Neutrophil (primary cell): Measurements from ENCODE around the gene NKX6-2.

ENCODE experiments used
- H3K27ac ChIP-seq: fragments of 200-600 bp; sonication (generic); 2 replicates; pipeline ENCODE4 v1.5.1; 2016; ENCODE audit warnings: mild to moderate bottlenecking, moderate library complexity
- H3K27me3 ChIP-seq: fragments of 200-600 bp; sonication (generic); 2 replicates; pipeline ENCODE4 v1.6.0; 2016; ENCODE audit warnings: mild to moderate bottlenecking
- H3K36me3 ChIP-seq: fragments of 200-600 bp; sonication (generic); 2 replicates; pipeline ENCODE4 v1.5.1; 2017
- H3K4me1 ChIP-seq, 2 experiments: fragments of 200-600 bp in 1 of 2; sonication (generic) in 1 of 2; 1 replicate in 1 of 2; 2 replicates in 1 of 2; pipeline versions ENCODE4 v1.5.1 to v1.6.1; 2013 to 2016; ENCODE audit warnings: low read depth in 1 of 2, low read length in 1 of 2, mild to moderate bottlenecking in 1 of 2, moderate library complexity in 1 of 2; ENCODE audit not compliant: control insufficient read depth in 1 of 2, insufficient read depth in 1 of 2
- H3K4me3 ChIP-seq, 2 experiments: fragments of 200-600 bp in 1 of 2; sonication (generic) in 1 of 2; 1 replicate in 1 of 2; 2 replicates in 1 of 2; pipeline ENCODE4 v1.5.1; 2013 to 2016; ENCODE audit warnings: low read depth in 1 of 2, low read length in 1 of 2, mild to moderate bottlenecking in 1 of 2, moderate library complexity in 1 of 2
- H3K9me3 ChIP-seq: fragments of 200-600 bp; sonication (generic); 2 replicates; pipeline ENCODE4 v1.5.1; 2016
- TF ChIP-seq, protein P1 (sequence below): fragments of 200-600 bp; sonication (generic); IDR thresholded peaks from 2 replicates; pipeline ENCODE4 v1.5.1; 2016; ENCODE audit warnings: antibody characterized with exemption

Gene NKX6-2

DNA sequence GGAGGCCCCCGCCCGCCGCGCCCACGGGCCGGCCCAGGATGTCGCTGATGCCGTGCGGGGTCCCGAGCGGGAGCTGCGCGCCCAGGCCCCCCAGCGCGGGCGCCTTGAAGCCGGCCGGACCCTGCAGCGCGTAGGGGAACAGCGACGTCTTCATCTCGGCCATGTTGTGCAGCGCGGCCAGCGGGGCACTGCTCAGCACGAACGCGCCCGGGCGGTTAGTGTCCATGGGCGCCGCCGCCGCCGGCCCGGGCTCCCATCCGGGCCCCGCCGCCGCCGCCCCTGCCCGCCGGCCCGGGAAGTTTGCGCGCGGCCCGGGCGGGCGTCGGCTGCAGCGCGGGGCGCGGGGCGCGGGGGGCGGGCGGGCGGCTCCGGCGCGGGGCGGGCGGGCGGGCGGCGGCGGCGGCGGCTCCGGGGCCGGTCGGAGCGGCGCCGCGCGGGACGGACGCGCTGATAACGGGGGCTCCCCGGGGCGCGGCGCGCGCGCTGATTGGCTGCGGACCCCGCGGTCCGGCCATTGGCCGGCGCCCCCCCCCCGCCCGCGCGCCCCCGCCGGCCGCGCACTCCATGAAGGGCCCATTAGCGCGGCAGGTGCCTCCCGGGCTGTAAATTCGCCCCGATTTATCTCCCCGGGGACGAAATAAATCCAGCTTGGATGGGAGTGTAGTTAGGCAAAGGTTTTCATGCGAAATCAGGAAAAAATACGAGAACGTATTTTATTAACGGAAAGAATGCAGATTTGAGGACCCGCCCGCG, at the start of gene NKX6-2:
NKX6-2 (minus strand) TSS at position 425 of the 753 bp plus-strand sequence; CDS start at position 226, 199 bp downstream.
- H3K9me3 ChIP-seq = no peaks in the 10 kb centered on the region
- peaks cover 27% of the 10 kb centered on the region for H3K36me3 ChIP-seq
- peaks cover 90% of the 10 kb centered on the region for H3K27me3 ChIP-seq
- TF ChIP-seq, protein P1, sequence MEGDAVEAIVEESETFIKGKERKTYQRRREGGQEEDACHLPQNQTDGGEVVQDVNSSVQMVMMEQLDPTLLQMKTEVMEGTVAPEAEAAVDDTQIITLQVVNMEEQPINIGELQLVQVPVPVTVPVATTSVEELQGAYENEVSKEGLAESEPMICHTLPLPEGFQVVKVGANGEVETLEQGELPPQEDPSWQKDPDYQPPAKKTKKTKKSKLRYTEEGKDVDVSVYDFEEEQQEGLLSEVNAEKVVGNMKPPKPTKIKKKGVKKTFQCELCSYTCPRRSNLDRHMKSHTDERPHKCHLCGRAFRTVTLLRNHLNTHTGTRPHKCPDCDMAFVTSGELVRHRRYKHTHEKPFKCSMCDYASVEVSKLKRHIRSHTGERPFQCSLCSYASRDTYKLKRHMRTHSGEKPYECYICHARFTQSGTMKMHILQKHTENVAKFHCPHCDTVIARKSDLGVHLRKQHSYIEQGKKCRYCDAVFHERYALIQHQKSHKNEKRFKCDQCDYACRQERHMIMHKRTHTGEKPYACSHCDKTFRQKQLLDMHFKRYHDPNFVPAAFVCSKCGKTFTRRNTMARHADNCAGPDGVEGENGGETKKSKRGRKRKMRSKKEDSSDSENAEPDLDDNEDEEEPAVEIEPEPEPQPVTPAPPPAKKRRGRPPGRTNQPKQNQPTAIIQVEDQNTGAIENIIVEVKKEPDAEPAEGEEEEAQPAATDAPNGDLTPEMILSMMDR = no peak
- H3K4me3 ChIP-seq = no peak within 1 kb of the TSS
- H3K27ac ChIP-seq = no peak within 1 kb of the TSS
- peaks cover 0 to 20% of the 10 kb centered on the region in 2 experiments for H3K4me1 ChIP-seq

DNA sequence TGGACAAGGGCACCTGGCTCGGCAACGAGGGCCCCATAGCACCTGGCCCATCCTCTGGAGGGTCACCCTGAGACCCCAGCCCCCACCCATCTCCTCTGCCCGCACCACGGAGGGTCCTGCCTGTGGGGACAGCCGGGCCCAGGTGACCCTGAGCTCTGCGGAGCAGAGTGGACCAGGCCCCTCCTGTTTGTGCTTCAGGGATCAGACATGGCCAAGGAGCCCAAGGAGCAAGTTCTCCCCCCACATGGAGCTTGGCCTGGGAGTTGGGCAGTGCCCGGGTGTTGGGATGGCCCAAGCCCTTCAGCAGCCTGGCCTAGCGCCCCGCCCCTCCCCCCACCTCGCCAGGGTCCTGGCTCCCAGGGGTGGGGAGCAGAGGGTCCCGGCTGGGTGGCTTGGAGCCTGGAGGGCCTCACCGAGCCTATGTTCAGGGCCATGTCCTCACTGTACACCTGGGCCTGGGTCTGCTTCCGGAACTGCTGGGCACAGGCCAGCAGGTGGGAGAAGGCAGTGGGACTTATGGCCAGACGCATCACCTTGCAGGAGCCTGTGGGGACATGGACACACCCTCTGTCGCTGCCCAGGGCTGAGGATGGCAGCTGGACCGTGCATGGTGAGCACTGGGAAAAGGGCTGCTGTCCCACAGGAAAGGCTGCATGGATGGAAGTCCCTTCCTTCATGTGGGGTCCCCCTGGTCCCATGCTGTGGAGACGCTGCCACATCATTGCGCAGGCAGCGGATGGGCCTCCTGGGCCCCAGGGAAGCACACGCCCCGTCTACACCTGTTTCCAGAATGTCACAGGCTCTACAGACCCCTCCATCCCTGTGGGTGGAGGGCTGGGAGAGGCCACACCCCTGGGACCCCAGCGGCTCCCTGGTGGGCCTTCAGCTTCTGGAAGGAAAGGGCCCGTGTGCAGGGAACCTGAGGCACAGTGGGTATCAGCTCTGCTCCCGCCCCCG, 49.2 kb upstream of the NKX6-2 start:
- Histone ChIP-seq H3K27me3 (peaks cover 8% of the 10 kb centered on the region), H3K27ac (no peak overlapping the region), H3K36me3 (no peaks in the 10 kb centered on the region), H3K4me1 (no peaks in the 10 kb centered on the region), H3K9me3 (no peaks in the 10 kb centered on the region), H3K4me3 (no peak overlapping the region)
- TF ChIP-seq, protein P1 = no peak

DNA sequence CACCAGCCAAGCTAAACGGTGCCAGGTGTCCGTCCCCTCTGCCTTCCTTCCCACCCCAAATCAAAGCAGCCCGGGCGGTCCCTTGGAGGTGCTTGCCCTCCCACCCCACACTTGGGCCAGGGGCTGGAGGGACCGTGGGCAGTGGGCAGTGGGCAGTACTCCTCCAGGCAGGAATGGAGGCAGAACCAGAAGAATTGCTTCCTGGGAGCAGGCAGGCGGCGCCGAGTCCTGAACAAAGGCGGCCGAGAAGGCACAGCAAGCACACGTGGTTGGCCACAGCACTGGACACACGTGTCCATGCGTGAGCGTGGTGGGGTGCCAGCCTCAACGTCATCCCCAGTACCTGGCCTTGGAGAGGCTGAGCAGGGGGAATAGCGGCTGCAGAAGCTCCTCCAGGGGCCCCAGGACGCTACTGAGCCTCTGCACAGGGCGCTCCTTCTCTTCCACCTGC, 48.4 kb upstream of the NKX6-2 start:
- Histone ChIP-seq H3K4me3 (no peak overlapping the region), H3K4me1 (no peaks in the 10 kb centered on the region), H3K36me3 (no peaks in the 10 kb centered on the region), H3K27ac (no peak overlapping the region), H3K9me3 (no peaks in the 10 kb centered on the region), H3K27me3 (peaks cover 8% of the 10 kb centered on the region)
- TF ChIP-seq, protein P1 = no peak

DNA sequence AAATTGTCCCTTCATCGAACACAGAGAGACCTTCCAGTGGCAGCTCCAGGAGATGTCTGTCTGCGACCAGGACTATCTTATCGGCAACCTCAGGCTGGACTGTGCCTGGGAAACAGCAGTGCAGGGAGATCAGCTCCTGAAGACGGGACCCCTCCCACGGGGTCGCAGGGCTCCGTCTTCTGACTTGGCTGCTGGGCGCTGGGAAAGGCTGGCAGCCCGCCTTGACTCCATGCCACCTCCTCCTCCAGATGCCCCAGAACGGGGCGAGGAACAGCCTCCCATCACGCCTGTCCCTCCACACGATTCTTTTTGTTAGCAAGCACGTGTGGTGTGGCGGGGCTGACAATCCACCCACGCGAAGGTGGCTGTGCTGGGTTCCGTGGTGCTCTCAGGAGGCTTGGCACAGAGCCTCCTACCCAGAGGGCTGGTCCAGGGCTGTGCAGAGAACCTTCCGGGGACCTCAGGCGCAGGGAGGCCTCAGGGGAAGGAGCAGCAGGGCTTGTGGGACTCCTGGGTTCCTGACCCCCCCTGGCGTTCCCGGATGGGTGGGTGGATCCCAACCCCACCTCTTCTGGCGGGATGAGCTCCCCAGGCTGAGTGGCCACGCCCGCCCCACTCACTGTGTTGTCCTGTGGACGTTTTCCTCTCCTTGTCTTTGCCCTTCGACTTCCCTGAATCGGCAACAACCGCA, 47.6 kb upstream of the NKX6-2 start:
- no peak overlapping the region for H3K4me3 ChIP-seq
- TF ChIP-seq, protein P1 = no peak
- H3K4me1 ChIP-seq = no peaks in the 10 kb centered on the region
- no peak overlapping the region for H3K27ac ChIP-seq
- peaks cover 8% of the 10 kb centered on the region for H3K27me3 ChIP-seq
- H3K36me3 ChIP-seq = no peaks in the 10 kb centered on the region
- H3K9me3 ChIP-seq = no peaks in the 10 kb centered on the region
